Caco-2 (cell line): Measurements from ENCODE around the gene TRIM66. TPM values are rescaled to one million over a fixed set of nuclear protein-coding genes. Genes with fewer than 3 reads are reported as not detected.

ENCODE experiments used
- BruUV-seq: library from RNA; stranded (reverse); fragments of 400-500 nt; replicated peaks from 2 replicates; lab custom pipeline; 2021; lab: Mats Ljungman, UMichigan
- CTCF ChIA-PET: fragments of 300-600 bp; sonication (Branson Sonifier 250); formaldehyde crosslinking; loops from one replicate; lab custom pipeline; 2022; ENCODE audit warnings: antibody characterized with exemption; lab: Charles Lee
- POLR2A ChIA-PET: fragments of 300-600 bp; sonication (Branson Sonifier 250); formaldehyde crosslinking; loops from one replicate; lab custom pipeline; 2022; ENCODE audit warnings: antibody characterized with exemption; lab: Charles Lee
- DNase-seq, 2 experiments: peaks; one replicate each; pipeline versions ENCODE4 v3.0.0 to v3.0.0-alpha.2; 2020 to 2022
- H3K27me3 ChIP-seq: replicated peaks from 2 replicates; pipeline ENCODE4 v1.6.0; 2011; ENCODE audit warnings: low read length; ENCODE audit not compliant: control insufficient read depth, insufficient read depth
- H3K36me3 ChIP-seq: 2 replicates; pipeline ENCODE4 v1.5.1; 2011; ENCODE audit warnings: low read length; ENCODE audit not compliant: control insufficient read depth, insufficient read depth
- H3K4me1 ChIP-seq: fragments of 250-450 bp; sonication (Bioruptor Pico); 2 replicates; pipeline ENCODE4 v1.5.1; 2020; ENCODE audit warnings: mild to moderate bottlenecking
- H3K4me3 ChIP-seq: 2 replicates; pipeline ENCODE4 v1.5.1; 2011; ENCODE audit warnings: low read depth, mild to moderate bottlenecking, control low read depth, low read length
- H3K9me3 ChIP-seq: fragments of 250-450 bp; sonication (Bioruptor Pico); 2 replicates; pipeline ENCODE4 v1.5.1; 2020; ENCODE audit warnings: mild to moderate bottlenecking, moderate library complexity
- H3K27ac Mint-ChIP-seq: one replicate; pipeline ENCODE4 v1.8.0; 2022; ENCODE audit warnings: mixed read lengths; ENCODE audit not compliant: unreplicated experiment
- H3K27me3 Mint-ChIP-seq: one replicate; pipeline ENCODE4 v1.8.0; 2022; ENCODE audit warnings: mixed read lengths; ENCODE audit not compliant: insufficient read depth, unreplicated experiment
- H3K36me3 Mint-ChIP-seq: one replicate; pipeline ENCODE4 v1.8.0; 2022; ENCODE audit warnings: mild to moderate bottlenecking, mixed read lengths; ENCODE audit not compliant: insufficient read depth, unreplicated experiment
- H3K4me1 Mint-ChIP-seq: one replicate; pipeline ENCODE4 v1.8.0; 2022; ENCODE audit warnings: low read depth, mixed read lengths; ENCODE audit not compliant: unreplicated experiment
- H3K4me3 Mint-ChIP-seq: one replicate; pipeline ENCODE4 v1.8.0; 2022; ENCODE audit warnings: mild to moderate bottlenecking, moderate library complexity, mixed read lengths; ENCODE audit not compliant: unreplicated experiment
- H3K9me3 Mint-ChIP-seq: one replicate; pipeline ENCODE4 v1.8.0; 2022; ENCODE audit warnings: mixed read lengths; ENCODE audit not compliant: unreplicated experiment
- intact Hi-C: fragments of 100-400 bp; cut with micrococcal nuclease; formaldehyde crosslinking; loops from one replicate; pipeline ENCODE4 v1.10.0; 2022; ENCODE audit not compliant: unreplicated experiment
- total RNA-seq: library from RNA; stranded (reverse); gene quantifications from 2 replicates; pipeline ENCODE4 v1.2.3, GENCODE V29; 2022
- TF ChIP-seq, protein P1 (sequence below), 2 experiments: fragments of 200-600 bp in 1 of 2; IDR thresholded peaks; 1 replicate in 1 of 2; 2 replicates in 1 of 2; pipeline versions ENCODE4 v1.5.1 to v1.8.0; 2011 to 2022; ENCODE audit warnings: antibody characterized with exemption in 1 of 2, control low read depth in 1 of 2, inconsistent platforms in 1 of 2, low read depth in 1 of 2, low read length in 1 of 2, mild to moderate bottlenecking in 1 of 2, moderate library complexity in 1 of 2; ENCODE audit not compliant: insufficient read depth in 1 of 2, severe bottlenecking in 1 of 2, unreplicated experiment in 1 of 2

The TRIM66 gene
- total RNA-seq, 1 experiment from 2014 or later, result 18.4 TPM

GRCh38 chr11:8709002-8709672 is 26.7 kb upstream of the TRIM66 start:
- no peak overlapping the region for H3K4me3 Mint-ChIP-seq
- intact Hi-C loops, result no loop called here
- no peak overlapping the region for H3K4me3 ChIP-seq
- H3K27ac Mint-ChIP-seq, result no peak overlapping the region
- CTCF ChIA-PET, result no interaction called here
- no peaks in the 10 kb centered on the region for H3K9me3 Mint-ChIP-seq
- TF ChIP-seq, protein P1, sequence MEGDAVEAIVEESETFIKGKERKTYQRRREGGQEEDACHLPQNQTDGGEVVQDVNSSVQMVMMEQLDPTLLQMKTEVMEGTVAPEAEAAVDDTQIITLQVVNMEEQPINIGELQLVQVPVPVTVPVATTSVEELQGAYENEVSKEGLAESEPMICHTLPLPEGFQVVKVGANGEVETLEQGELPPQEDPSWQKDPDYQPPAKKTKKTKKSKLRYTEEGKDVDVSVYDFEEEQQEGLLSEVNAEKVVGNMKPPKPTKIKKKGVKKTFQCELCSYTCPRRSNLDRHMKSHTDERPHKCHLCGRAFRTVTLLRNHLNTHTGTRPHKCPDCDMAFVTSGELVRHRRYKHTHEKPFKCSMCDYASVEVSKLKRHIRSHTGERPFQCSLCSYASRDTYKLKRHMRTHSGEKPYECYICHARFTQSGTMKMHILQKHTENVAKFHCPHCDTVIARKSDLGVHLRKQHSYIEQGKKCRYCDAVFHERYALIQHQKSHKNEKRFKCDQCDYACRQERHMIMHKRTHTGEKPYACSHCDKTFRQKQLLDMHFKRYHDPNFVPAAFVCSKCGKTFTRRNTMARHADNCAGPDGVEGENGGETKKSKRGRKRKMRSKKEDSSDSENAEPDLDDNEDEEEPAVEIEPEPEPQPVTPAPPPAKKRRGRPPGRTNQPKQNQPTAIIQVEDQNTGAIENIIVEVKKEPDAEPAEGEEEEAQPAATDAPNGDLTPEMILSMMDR (IDR thresholded peaks at IDR 0.05; ENCODE audit: insufficient read depth in 1 of 2, low read depth in 1 of 2, low read length in 1 of 2, severe bottlenecking in 1 of 2, unreplicated experiment in 1 of 2), result no peak
- POLR2A ChIA-PET, result no interaction called here
- no peaks in the 10 kb centered on the region; the same call in 1 of the 2 replicates for H3K36me3 ChIP-seq
- no peaks in the 10 kb centered on the region for H3K4me1 Mint-ChIP-seq
- BruUV-seq, result no TSS peak
- H3K9me3 ChIP-seq, result no peaks in the 10 kb centered on the region
- DNase-seq, result no peak
- H3K27me3 ChIP-seq, result no peaks in the 10 kb centered on the region
- no peaks in the 10 kb centered on the region for H3K4me1 ChIP-seq
- no peaks in the 10 kb centered on the region for H3K27me3 Mint-ChIP-seq
- H3K36me3 Mint-ChIP-seq, result peaks cover 17% of the 10 kb centered on the region

GRCh38 chr11:8707541-8708191 is 25.2 kb upstream of the TRIM66 start:
- Mint-ChIP-seq H3K27ac (no peak overlapping the region), H3K4me1 (no peaks in the 10 kb centered on the region), H3K9me3 (no peaks in the 10 kb centered on the region), H3K27me3 (no peaks in the 10 kb centered on the region), H3K4me3 (no peak overlapping the region), H3K36me3 (peaks cover 17% of the 10 kb centered on the region)
- Histone ChIP-seq H3K4me3 (no peak overlapping the region), H3K4me1 (no peaks in the 10 kb centered on the region), H3K27me3 (no peaks in the 10 kb centered on the region), H3K9me3 (no peaks in the 10 kb centered on the region), H3K36me3 (no peaks in the 10 kb centered on the region; the same call in none of the 2 replicates)
- POLR2A ChIA-PET, result no interaction called here
- TF ChIP-seq, protein P1 (IDR thresholded peaks at IDR 0.05; ENCODE audit: insufficient read depth in 1 of 2, low read depth in 1 of 2, low read length in 1 of 2, severe bottlenecking in 1 of 2, unreplicated experiment in 1 of 2), result no peak
- no peak for DNase-seq
- CTCF ChIA-PET, result no interaction called here
- BruUV-seq, result no TSS peak
- intact Hi-C loops, result no loop called here

- no peaks in the 10 kb centered on the region for H3K9me3 ChIP-seq
- intact Hi-C loops, result no loop called here
- no peak overlapping the region for H3K27ac Mint-ChIP-seq
- H3K4me1 Mint-ChIP-seq, result no peaks in the 10 kb centered on the region
- BruUV-seq, result no TSS peak
- no peaks in the 10 kb centered on the region for H3K27me3 ChIP-seq
- no peaks in the 10 kb centered on the region; the same call in none of the 2 replicates for H3K36me3 ChIP-seq
- peaks cover 20% of the 10 kb centered on the region for H3K36me3 Mint-ChIP-seq
- no peaks in the 10 kb centered on the region for H3K27me3 Mint-ChIP-seq
- DNase-seq, result no peak
- POLR2A ChIA-PET, result no interaction called here
- H3K4me1 ChIP-seq, result no peaks in the 10 kb centered on the region
- CTCF ChIA-PET, result no interaction called here
- TF ChIP-seq, protein P1 (IDR thresholded peaks at IDR 0.05; ENCODE audit: insufficient read depth in 1 of 2, low read depth in 1 of 2, low read length in 1 of 2, severe bottlenecking in 1 of 2, unreplicated experiment in 1 of 2), result no peak
- H3K4me3 ChIP-seq, result no peak overlapping the region
- H3K9me3 Mint-ChIP-seq, result no peaks in the 10 kb centered on the region
- no peak overlapping the region for H3K4me3 Mint-ChIP-seq
Observed at GRCh38 chr11:8706673-8707432, 24.4 kb upstream of the TRIM66 start.
